GM18505 (cell line): ENCODE results near the gene MICAL1.
A peak's percentile ranks its signal among the peaks of the same experiment; 100 is the strongest.

Experiments
- ATAC-seq: cut with Tn5 transposase; IDR thresholded peaks from one replicate; pipeline ENCODE4 v1.9.1; 2021; ENCODE audit not compliant: unreplicated experiment
- POLR2A ChIP-seq: IDR thresholded peaks from 4 replicates; pipeline ENCODE4 v1.6.1; 2011; ENCODE audit warnings: borderline replicate concordance; ENCODE audit not compliant: insufficient read depth, insufficient read length; ENCODE audit errors: extremely low read depth

The MICAL1 gene

DNA sequence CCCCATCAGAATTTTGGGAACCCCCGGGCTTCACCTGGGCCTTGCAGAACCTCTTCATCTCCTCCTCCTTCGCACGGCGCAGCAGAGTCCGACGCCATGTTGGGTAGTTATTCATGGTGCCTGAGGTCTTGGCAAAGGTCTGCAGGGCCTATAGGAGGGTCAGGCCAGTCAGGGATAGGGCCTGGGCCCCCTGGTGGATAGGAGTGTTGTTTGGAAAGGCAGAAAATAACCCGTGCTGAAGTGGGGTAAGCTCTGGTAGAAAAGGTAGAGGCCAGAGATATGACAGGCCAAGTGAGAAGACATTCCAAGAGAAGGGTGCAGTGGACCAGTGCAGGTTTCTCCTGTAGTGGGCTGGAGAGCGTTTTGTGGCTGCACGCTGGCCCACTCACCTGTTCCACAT lies 10.2 kb downstream of the MICAL1 start:
- no peak for TF ChIP-seq POLR2A
- ATAC-seq, result no peak

DNA sequence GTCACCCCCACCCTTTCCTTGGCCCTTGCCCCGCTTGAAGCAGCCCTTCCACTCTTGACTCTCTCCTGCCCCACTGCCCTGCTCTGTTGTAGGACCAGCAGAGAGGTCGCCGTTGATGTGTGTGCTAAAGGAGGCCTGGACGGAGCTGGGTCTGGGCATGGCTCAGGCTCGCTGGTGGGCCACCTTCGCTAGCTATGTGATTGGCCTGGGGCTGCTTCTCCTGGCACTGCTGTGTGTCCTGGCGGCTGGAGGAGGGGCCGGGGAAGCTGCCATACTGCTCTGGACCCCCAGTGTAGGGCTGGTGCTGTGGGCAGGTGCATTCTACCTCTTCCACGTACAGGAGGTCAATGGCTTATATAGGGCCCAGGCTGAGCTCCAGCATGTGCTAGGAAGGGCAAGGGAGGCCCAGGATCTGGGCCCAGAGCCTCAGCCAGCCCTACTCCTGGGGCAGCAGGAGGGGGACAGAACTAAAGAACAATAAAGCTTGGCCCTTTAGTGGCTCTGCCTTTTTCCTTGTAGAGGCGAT lies 12.1 kb downstream of the MICAL1 start:
- TF ChIP-seq POLR2A, result no peak
- no peak for ATAC-seq

DNA sequence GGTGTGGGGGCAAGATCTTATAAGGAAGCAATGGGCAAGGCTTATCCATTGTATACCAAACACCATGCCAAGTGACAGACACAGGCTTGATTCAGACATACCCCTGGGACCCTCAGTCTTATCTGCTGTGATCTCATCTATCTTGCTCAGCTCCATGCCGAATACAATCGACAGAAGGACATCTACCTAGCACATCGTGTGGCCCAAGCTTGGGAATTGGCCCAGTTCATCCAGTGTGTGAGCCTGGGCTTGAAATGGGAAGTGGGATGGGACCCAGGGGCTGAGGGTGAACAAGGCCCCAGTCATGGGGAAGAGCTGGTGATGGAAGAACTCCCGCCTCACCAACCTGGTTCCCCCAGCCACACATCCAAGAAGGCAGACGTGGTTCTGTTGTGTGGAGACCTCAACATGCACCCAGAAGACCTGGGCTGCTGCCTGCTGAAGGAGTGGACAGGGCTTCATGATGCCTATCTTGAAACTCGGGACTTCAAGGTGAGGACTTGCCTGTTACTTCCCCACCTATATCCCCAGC lies 13.1 kb downstream of the MICAL1 start:
- no peak for ATAC-seq
- TF ChIP-seq POLR2A, result no peak

DNA sequence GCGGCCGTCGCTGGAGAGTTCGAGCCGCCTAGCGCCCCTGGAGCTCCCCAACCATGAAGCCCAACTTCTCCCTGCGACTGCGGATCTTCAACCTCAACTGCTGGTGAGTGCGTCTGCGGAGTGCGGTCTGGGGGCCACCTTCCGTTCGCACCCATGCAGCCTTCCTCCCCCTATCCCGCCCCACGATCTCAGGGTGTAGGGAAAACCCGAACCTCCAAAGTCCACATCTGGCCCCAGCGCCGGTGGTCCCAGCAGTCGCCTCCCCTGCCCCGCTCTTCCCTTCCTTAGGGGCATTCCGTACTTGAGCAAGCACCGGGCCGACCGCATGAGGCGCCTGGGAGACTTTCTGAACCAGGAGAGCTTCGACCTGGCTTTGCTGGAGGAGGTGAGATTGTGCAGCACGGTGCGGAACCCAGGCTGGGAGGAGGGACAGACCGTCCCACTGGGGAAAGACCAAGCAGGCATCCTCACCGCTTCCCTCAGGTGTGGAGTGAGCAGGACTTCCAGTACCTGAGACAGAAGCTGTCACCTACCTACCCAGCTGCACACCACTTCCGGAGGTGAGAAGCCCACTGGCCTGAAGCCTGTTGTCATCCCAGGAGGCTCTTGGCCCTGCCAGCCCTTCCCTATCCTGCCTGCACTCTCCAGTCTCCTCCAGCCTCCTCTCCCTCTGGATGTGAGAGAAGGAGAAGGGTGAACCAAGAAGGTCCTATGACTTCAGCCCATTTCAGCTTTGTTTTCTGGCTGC lies 14.3 kb downstream of the MICAL1 start:
- ATAC-seq, result peak; percentile 12

DNA sequence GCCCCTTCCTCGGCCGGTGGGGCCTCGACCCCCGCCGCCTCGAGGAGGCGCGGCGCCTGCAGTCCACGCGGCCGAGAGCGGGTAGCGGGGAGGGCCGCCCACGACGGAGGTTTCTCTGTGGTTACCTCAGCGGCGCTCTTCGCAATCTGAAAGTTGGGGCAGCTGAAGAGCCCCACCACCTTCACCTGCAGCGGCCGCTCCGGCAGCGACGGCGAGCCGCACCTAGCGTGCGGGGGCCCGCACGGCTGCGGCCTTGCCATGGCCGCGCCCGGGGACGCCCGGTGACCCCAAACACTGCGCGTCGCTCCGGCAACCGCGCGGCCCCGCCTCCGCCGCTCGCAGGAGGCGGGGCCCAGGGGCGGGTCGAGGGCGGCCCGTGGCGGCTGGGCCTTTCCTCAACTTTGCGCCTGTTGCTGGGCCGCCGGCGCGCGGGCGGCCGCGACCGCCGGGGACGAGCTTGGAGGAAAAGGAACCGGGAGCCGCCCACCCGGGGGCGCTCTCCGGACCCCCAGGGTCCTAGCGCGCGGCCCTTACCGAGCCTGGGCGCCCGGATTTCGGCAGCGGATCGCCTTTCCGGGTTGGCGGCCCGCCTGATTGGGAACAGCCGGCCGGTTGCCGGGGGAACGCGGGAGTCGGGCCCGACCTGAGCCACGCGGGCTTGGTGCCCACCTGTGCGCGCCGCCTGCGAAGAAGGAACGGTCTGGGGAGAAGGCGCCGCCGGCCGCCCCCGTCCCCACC lies 15.1 kb downstream of the MICAL1 start, which contains the start of the genes PPIL6 and SMPD2:
Gene PPIL6 (minus strand): TSS at position 298 of the 738 bp plus-strand sequence. CDS start 38 bp downstream, at position 260.
Gene SMPD2 (plus strand): TSS at position 394 of the 738 bp plus-strand sequence. CDS start 398 bp downstream, outside the sequence.
- TF ChIP-seq POLR2A, result peak; percentile 58
- ATAC-seq, result peak; percentile 89

More for the DNA sequence above, 14.3 kb downstream of the MICAL1 start:
- no peak for TF ChIP-seq POLR2A

DNA sequence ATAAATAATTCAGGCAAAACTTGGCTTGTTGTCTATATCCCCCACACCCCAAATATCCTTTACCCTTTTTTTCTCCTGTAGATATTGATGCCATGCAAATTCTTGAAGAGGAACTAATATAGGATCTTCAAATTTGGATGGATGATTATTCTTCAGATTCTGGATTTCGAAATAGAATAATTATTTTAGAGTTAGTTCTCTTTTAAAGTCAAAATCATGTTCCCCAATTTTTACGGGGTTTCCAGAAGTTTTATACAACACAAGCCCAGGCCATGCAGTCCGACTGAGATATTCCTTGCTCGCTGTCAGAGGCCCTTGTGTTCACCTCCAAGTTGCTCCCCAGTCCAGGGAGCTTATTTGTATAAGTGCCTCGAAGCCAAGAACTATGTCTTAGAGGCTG lies 19.5 kb downstream of the MICAL1 start:
- ATAC-seq, result no peak
- TF ChIP-seq POLR2A, result no peak

DNA sequence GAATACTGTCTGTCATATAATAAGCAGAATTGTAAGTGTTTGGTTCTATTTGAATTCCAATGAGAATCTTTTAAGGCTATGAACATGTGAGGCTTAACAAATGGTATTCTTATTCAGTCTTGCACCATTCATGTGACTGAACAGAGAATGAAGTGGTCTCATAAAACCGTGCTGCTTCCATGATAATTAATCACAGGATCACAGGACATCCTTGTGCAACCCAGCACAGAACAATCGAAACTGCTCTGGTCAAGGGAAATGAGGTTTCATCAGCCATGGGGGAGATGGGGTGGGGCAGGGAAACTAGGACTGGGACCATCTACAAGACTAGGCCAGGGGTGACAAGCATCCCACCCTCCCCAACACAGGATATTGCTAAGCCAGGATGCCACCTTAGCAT lies 21.1 kb downstream of the MICAL1 start:
- no peak for TF ChIP-seq POLR2A
- no peak for ATAC-seq

DNA sequence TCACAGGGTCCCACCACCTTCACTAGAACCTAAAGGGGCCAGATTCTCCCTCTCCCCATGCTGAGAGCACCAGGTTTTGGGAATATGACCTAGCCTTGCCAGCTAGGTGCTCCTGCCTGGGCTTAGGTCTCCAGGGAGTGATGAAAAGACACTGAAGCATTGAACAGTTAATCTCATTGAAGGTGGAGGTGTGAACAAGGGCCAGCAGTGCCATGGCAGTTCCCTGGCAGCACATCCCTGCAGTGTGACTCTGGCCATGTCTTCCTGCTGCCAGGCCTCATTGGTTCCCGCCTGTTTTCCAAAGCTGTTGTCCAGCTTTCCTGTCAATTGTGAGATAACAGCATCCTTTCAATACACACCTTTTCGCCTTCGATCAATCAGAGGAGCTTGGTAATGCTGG lies 26.1 kb downstream of the MICAL1 start:
- ATAC-seq, result no peak
- TF ChIP-seq POLR2A, result no peak

DNA sequence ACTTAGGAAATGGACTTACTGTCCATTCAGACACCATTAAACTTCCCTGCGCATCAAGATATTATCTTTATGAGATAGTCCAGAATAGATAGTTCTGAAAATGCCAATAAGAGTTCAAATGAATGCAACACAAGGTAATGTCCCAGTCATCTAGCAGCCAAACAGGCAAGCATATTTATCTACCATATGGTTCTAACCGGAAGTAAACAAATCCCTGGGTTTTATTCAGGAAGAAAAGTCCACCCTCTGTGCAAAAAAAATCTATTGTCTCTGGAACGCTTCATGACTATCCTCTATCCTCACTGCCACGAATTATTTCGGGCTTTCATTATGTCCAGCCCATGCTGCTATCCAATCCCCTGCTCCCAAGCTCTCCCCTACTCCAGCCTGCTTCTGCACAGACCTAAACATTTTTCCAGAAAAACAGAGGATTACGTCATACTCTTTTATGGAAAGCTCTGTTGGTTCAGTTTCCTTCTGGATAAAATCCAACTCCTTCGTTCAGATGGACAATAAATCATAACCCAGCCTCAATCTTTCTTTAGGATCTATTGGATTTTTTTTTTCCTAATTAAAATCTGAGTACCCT lies 26.6 kb downstream of the MICAL1 start:
- no peak for TF ChIP-seq POLR2A
- ATAC-seq, result no peak

DNA sequence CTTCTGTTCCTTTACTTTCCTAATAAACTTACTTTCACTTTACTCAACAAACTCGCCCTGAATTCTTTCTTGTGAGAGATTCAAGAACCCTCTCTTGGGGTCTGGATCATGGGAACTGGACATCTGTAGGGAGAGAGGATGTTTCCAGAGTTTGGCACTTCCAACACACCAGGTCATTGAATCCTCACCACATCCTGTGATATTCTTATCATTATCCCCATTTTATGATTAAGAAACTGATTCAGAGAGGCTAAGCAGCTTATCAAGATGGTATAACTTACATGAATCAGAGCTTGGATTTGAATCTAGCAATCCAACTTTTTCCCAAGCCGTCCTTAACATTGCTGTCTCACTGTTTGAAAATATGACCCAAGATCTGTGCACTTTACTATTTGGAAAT lies 30.6 kb downstream of the MICAL1 start:
- ATAC-seq, result no peak
- TF ChIP-seq POLR2A, result no peak

DNA sequence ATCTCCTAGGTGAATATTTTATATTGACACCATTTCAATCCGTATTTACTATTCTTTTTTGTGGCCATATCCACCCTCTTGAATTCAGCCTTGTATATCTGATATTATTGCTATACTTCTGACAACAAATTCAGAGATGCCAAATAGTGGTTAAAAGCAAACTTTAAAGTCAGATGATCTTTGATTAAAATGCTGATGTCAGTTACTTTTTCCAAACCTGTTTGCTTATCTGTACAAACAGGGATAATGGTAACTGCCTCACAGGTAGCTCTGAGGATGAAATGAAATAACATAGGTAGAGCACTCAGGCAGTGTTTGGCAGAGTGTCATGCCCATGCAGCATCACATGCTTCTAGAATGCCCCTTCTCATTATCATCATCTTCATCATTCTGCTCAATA lies 34.4 kb downstream of the MICAL1 start:
- no peak for ATAC-seq
- TF ChIP-seq POLR2A, result no peak

DNA sequence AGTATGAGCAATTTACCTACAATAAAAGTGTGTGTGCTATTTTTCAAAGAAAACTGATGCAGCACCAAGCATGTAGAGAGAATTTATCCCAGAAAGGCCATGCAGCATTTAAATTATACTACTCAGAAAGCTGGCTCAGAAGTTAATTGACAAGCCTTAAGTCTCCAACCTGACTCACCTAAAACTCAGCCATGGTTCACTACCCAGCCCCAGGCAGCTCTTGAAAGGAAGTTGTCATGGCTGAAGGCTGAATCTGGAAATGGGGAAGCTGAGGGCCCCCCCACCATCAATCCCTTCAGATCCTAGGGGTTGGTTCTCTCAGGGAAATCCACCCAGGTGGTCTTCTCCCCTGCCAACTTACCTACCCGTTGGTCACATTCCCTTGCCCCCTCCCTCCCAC lies 34.8 kb downstream of the MICAL1 start:
- TF ChIP-seq POLR2A, result no peak
- ATAC-seq, result no peak

DNA sequence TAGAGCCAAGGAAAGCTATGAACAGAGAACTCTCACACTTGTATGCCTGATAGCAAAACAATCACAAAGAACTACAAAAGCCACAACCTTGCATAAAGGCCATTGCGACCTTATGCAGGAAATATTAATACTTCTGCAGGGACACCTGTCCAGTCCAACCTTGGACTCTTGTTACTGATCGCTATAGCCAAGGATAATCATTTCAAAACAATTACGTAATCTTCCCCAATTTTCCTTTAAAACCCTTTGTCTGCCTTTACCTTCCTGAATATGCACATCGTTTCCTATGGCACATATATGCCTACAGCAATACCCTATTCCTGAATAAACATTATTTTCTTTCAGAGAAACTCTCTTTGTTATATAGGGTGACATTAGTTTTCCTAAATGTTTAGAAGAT lies 37.9 kb downstream of the MICAL1 start:
- no peak for TF ChIP-seq POLR2A
- ATAC-seq, result no peak
